Measurements from ENCODE around the gene ZBTB40.

- TF ChIP-seq POLR2A (IDR thresholded peaks at IDR 0.05) = no peak
- TF ChIP-seq CTCF (IDR thresholded peaks at IDR 0.05) = no peak
Measured at GRCh38 chr1:22494144-22494543, 42.5 kb downstream of the ZBTB40 start.

Measured in Peyer's patch (tissue), 4 donors.